GM10847 (cell line): ENCODE results near the gene VPS13D.

ENCODE experiments used
- POLR2A ChIP-seq: IDR thresholded peaks from 2 replicates; pipeline ENCODE4 v1.6.1; 2011; ENCODE audit not compliant: insufficient read length; ENCODE audit errors: extremely low read depth

VPS13D gene

GRCh38 chr1:12293416-12293815 lies 63.6 kb downstream of the VPS13D start:
- no peak for TF ChIP-seq POLR2A

- no peak for TF ChIP-seq POLR2A
Measured at GRCh38 chr1:12294076-12294475, 64.2 kb downstream of the VPS13D start.

GRCh38 chr1:12296016-12296415 lies 66.2 kb downstream of the VPS13D start:
- no peak for TF ChIP-seq POLR2A

- no peak for TF ChIP-seq POLR2A
Measured at GRCh38 chr1:12296623-12297022, 66.8 kb downstream of the VPS13D start.

- no peak for TF ChIP-seq POLR2A
Measured at GRCh38 chr1:12300706-12301105, 70.9 kb downstream of the VPS13D start.

GRCh38 chr1:12301518-12302237 lies 71.8 kb downstream of the VPS13D start:
- no peak for TF ChIP-seq POLR2A

GRCh38 chr1:12302798-12303447 lies 73.1 kb downstream of the VPS13D start:
- no peak for TF ChIP-seq POLR2A

- TF ChIP-seq POLR2A, result no peak
Measured at GRCh38 chr1:12305377-12305776, 75.5 kb downstream of the VPS13D start.

GRCh38 chr1:12309783-12310742 lies 80.2 kb downstream of the VPS13D start:
- no peak for TF ChIP-seq POLR2A

GRCh38 chr1:12314333-12314903 lies 84.6 kb downstream of the VPS13D start:
- TF ChIP-seq POLR2A, result no peak

- TF ChIP-seq POLR2A, result no peak
Measured at GRCh38 chr1:12315146-12315545, 85.3 kb downstream of the VPS13D start.

- no peak for TF ChIP-seq POLR2A
Measured at GRCh38 chr1:12316331-12316730, 86.5 kb downstream of the VPS13D start.

- TF ChIP-seq POLR2A, result no peak
Measured at GRCh38 chr1:12320486-12320885, 90.7 kb downstream of the VPS13D start.

- TF ChIP-seq POLR2A, result no peak
Measured at GRCh38 chr1:12324423-12324822, 94.6 kb downstream of the VPS13D start.

GRCh38 chr1:12326986-12327385 lies 97.2 kb downstream of the VPS13D start:
- TF ChIP-seq POLR2A, result no peak
